RWPE2 (cell line): ENCODE data around the gene SPTBN2.

Experiments used
- ATAC-seq: fragments of 200-7000 bp; cut with Tn5 transposase; 3 replicates; pipeline ENCODE4 v1.9.1; 2021; ENCODE audit warnings: low read depth
- DNase-seq: peaks from one replicate; pipeline ENCODE4 v3.0.0-alpha.2; 2020; ENCODE audit warnings: low spot score
- H3K27ac ChIP-seq: fragments of 450-650 bp; 2 replicates; pipeline ENCODE4 v1.5.1; 2017; ENCODE audit warnings: mild to moderate bottlenecking; ENCODE audit not compliant: poor library complexity, severe bottlenecking
- H3K27me3 ChIP-seq: fragments of 250-450 bp; sonication (Bioruptor Pico); 2 replicates; pipeline ENCODE4 v1.5.1; 2021; ENCODE audit warnings: mild to moderate bottlenecking, moderate library complexity; ENCODE audit not compliant: insufficient read depth, poor library complexity, severe bottlenecking
- H3K36me3 ChIP-seq: fragments of 250-450 bp; sonication (Bioruptor Pico); 2 replicates; pipeline ENCODE4 v1.5.1; 2020; ENCODE audit warnings: low read depth, mild to moderate bottlenecking, moderate library complexity
- H3K4me1 ChIP-seq: fragments of 250-450 bp; sonication (Bioruptor Pico); 2 replicates; pipeline ENCODE4 v1.5.1; 2021; ENCODE audit warnings: mild to moderate bottlenecking, moderate library complexity; ENCODE audit not compliant: insufficient read depth, poor library complexity, severe bottlenecking
- H3K4me3 ChIP-seq: fragments of 250-450 bp; sonication (Bioruptor Pico); 2 replicates; pipeline ENCODE4 v1.5.1; 2021; ENCODE audit warnings: mild to moderate bottlenecking, moderate library complexity; ENCODE audit not compliant: severe bottlenecking
- H3K9me3 ChIP-seq: fragments of 250-450 bp; sonication (Bioruptor Pico); 2 replicates; pipeline ENCODE4 v1.5.1; 2021; ENCODE audit warnings: mild to moderate bottlenecking, moderate library complexity; ENCODE audit not compliant: severe bottlenecking
- CTCF ChIP-seq: fragments of 450-650 bp; IDR thresholded peaks from one replicate; pipeline ENCODE4 v1.5.1; 2017; ENCODE audit warnings: mild to moderate bottlenecking, moderate library complexity; ENCODE audit not compliant: poor library complexity, severe bottlenecking

Gene SPTBN2

GRCh38 chr11:66676931-66677598 is 52.0 kb downstream of the SPTBN2 start:
- no peaks in the 10 kb centered on the region for H3K27me3 ChIP-seq
- peak overlapping the region; percentile 89 for H3K27ac ChIP-seq
- peak overlapping the region; percentile 54 for H3K4me3 ChIP-seq
- DNase-seq (no peak), ATAC-seq (no peak)
- H3K9me3 ChIP-seq, result no peaks in the 10 kb centered on the region
- peaks cover 15% of the 10 kb centered on the region for H3K4me1 ChIP-seq
- TF ChIP-seq CTCF, result no peak
- H3K36me3 ChIP-seq, result peaks cover 27% of the 10 kb centered on the region

- Histone ChIP-seq H3K4me3 (no peak overlapping the region), H3K27me3 (no peaks in the 10 kb centered on the region)
These were observed 52.6 kb downstream of the SPTBN2 start for GRCh38 chr11:66676282-66676919.

GRCh38 chr11:66674964-66675602 is 53.9 kb downstream of the SPTBN2 start:
- no peak for TF ChIP-seq CTCF
- DNase-seq, result no peak
- no peak for ATAC-seq
- Histone ChIP-seq H3K4me1 (peaks cover 15% of the 10 kb centered on the region), H3K4me3 (no peak overlapping the region), H3K27ac (no peak overlapping the region), H3K27me3 (no peaks in the 10 kb centered on the region), H3K9me3 (no peaks in the 10 kb centered on the region), H3K36me3 (peaks cover 36% of the 10 kb centered on the region)

More at GRCh38 chr11:66676282-66676919, 52.6 kb downstream of the SPTBN2 start:
- peaks cover 15% of the 10 kb centered on the region for H3K4me1 ChIP-seq
- H3K27ac ChIP-seq, result peak overlapping the region; percentile 89
- no peak for TF ChIP-seq CTCF
- DNase-seq (no peak), ATAC-seq (no peak)
- H3K9me3 ChIP-seq, result no peaks in the 10 kb centered on the region
- peaks cover 32% of the 10 kb centered on the region for H3K36me3 ChIP-seq

- no peaks in the 10 kb centered on the region for H3K9me3 ChIP-seq
- H3K27me3 ChIP-seq, result no peaks in the 10 kb centered on the region
- H3K27ac ChIP-seq, result no peak overlapping the region
- TF ChIP-seq CTCF, result no peak
- ATAC-seq (peak; percentile 39; the same call in 1 of the 3 replicates), DNase-seq (no peak)
- H3K36me3 ChIP-seq, result peaks cover 58% of the 10 kb centered on the region
- no peak overlapping the region for H3K4me3 ChIP-seq
- peaks cover 6% of the 10 kb centered on the region for H3K4me1 ChIP-seq
These were observed 58.2 kb downstream of the SPTBN2 start for GRCh38 chr11:66670816-66671215.

GRCh38 chr11:66665369-66665768 is 63.6 kb downstream of the SPTBN2 start:
- no peaks in the 10 kb centered on the region for H3K27me3 ChIP-seq
- no peak overlapping the region for H3K4me3 ChIP-seq
- no peaks in the 10 kb centered on the region for H3K9me3 ChIP-seq
- peaks cover 81% of the 10 kb centered on the region for H3K36me3 ChIP-seq
- no peaks in the 10 kb centered on the region for H3K4me1 ChIP-seq
- no peak for TF ChIP-seq CTCF
- ATAC-seq, result no peak
- no peak for DNase-seq
- no peak overlapping the region for H3K27ac ChIP-seq
